HCT116 (cell line): ENCODE data around the gene RASGEF1B. TPM values are rescaled to one million over a fixed set of nuclear protein-coding genes. Genes with fewer than 3 reads are reported as not detected.

Experiments
- ATAC-seq: fragments of 200-7000 bp; cut with Tn5 transposase; 2 replicates; pipeline ENCODE4 v1.9.1; 2020; ENCODE audit warnings: mild to moderate bottlenecking, moderate library complexity
- BruUV-seq: library from RNA; stranded (reverse); fragments of 400-500 nt; replicated peaks from 2 replicates; lab custom pipeline; 2021; lab: Mats Ljungman, UMichigan
- CTCF ChIA-PET: fragments of 300-600 bp; sonication (Branson Sonifier 250); formaldehyde crosslinking; loops from one replicate; lab custom pipeline; 2021; ENCODE audit warnings: antibody characterized with exemption; lab: Charles Lee
- POLR2A ChIA-PET: fragments of 300-600, 350-600 bp; sonication (Branson Sonifier 250); formaldehyde crosslinking; loops from one replicate; lab custom pipeline; 2021; ENCODE audit warnings: antibody characterized with exemption; lab: Charles Lee
- RAD21 ChIA-PET, 2 experiments: fragments of 300-600 bp; sonication (Branson Sonifier 250); formaldehyde crosslinking; loops; one replicate each; lab custom pipeline; 2023; ENCODE audit warnings: low total read pairs in 2 of 2; ENCODE audit not compliant: uncharacterized antibody in 2 of 2, unreplicated experiment in 2 of 2, low non-redundant PET in 1 of 2; lab: Charles Lee
- DNase-seq: peaks from one replicate; pipeline ENCODE4 v3.0.0-alpha.2; 2010; ENCODE audit warnings: low read depth, low spot score
- H2AFZ ChIP-seq: fragments of 200-600 bp; shearing (Covaris generic), sonication (generic); 2 replicates; pipeline ENCODE4 v1.6.1; 2017; ENCODE audit warnings: low read depth, mixed run types, mixed read lengths, antibody characterized with exemption, low read length; ENCODE audit not compliant: poor library complexity, severe bottlenecking
- H3K27ac ChIP-seq: 2 replicates; pipeline ENCODE4 v1.5.1; 2012; ENCODE audit warnings: low read depth, low read length
- H3K27me3 ChIP-seq: fragments of 200-600 bp; sonication (generic); 2 replicates; pipeline ENCODE4 v1.6.1; 2016; ENCODE audit warnings: mixed run types, low read length, mixed read lengths; ENCODE audit not compliant: insufficient read depth
- H3K36me3 ChIP-seq, 2 experiments: fragments of 200-500 bp in 1 of 2; fragments of 200-600 bp in 1 of 2; sonication (Bioruptor generic) in 1 of 2; sonication (generic) in 1 of 2; 2 replicates each; pipeline versions ENCODE4 v1.5.1 to v1.6.1; 2014 to 2016; ENCODE audit warnings: low read length in 2 of 2, inconsistent platforms in 1 of 2, mixed read lengths in 1 of 2, mixed run types in 1 of 2; ENCODE audit not compliant: insufficient read depth in 2 of 2, control insufficient read depth in 1 of 2
- H3K4me1 ChIP-seq, 2 experiments: fragments of 200-600 bp in 1 of 2; sonication (generic) in 1 of 2; 2 replicates each; pipeline versions ENCODE4 v1.5.1 to v1.6.1; 2012 to 2017; ENCODE audit warnings: low read length in 2 of 2, inconsistent platforms in 1 of 2, mild to moderate bottlenecking in 1 of 2, mixed read lengths in 1 of 2, mixed run types in 1 of 2, moderate library complexity in 1 of 2; ENCODE audit not compliant: insufficient read depth in 2 of 2, control insufficient read depth in 1 of 2
- H3K4me2 ChIP-seq: fragments of 200-600 bp; sonication (generic); 2 replicates; pipeline ENCODE4 v1.6.1; 2017; ENCODE audit warnings: mixed run types, low read length, mixed read lengths
- H3K4me3 ChIP-seq, 2 experiments: fragments of 200-600 bp in 1 of 2; sonication (generic) in 1 of 2; replicated peaks in 1 of 2; 2 replicates each; pipeline ENCODE4 v1.5.1; 2011 to 2016; ENCODE audit warnings: low read length in 2 of 2, control low read depth in 1 of 2, low read depth in 1 of 2, mild to moderate bottlenecking in 1 of 2, mixed read lengths in 1 of 2, mixed run types in 1 of 2
- H3K79me2 ChIP-seq: fragments of 200-600 bp; sonication (generic); 2 replicates; pipeline ENCODE4 v1.6.1; 2017; ENCODE audit warnings: mild to moderate bottlenecking, mixed run types, low read length, moderate library complexity, mixed read lengths; ENCODE audit not compliant: insufficient read depth
- H3K9ac ChIP-seq: fragments of 200-600 bp; sonication (generic); 2 replicates; pipeline ENCODE4 v1.6.1; 2016; ENCODE audit warnings: low read length, mixed read lengths
- H3K9me2 ChIP-seq: fragments of 200-600 bp; sonication (generic), shearing (Covaris generic); 2 replicates; pipeline ENCODE4 v1.6.1; 2017; ENCODE audit warnings: mixed run types, mild to moderate bottlenecking, moderate library complexity; ENCODE audit not compliant: insufficient read depth
- H3K9me3 ChIP-seq, 2 experiments: fragments of 200-500 bp in 1 of 2; fragments of 200-600 bp in 1 of 2; sonication (Bioruptor generic) in 1 of 2; sonication (generic) in 1 of 2; 2 replicates each; pipeline ENCODE4 v1.6.1; 2014 to 2017; ENCODE audit warnings: low read length in 2 of 2, mixed read lengths in 2 of 2, inconsistent platforms in 1 of 2, low read depth in 1 of 2, mild to moderate bottlenecking in 1 of 2, mixed run types in 1 of 2, moderate library complexity in 1 of 2; ENCODE audit not compliant: control insufficient read depth in 1 of 2, insufficient read depth in 1 of 2
- H4K20me1 ChIP-seq: fragments of 200-600 bp; sonication (generic), shearing (Covaris generic); 2 replicates; pipeline ENCODE4 v1.6.1; 2017; ENCODE audit warnings: mixed run types, mild to moderate bottlenecking, moderate library complexity; ENCODE audit not compliant: insufficient read depth
- CBX3 ChIP-seq: IDR thresholded peaks from 2 replicates; pipeline ENCODE4 v1.6.1; 2012; ENCODE audit warnings: low read depth
- CEBPB ChIP-seq: IDR thresholded peaks from 2 replicates; pipeline ENCODE4 v1.6.1; 2012; ENCODE audit warnings: low read depth
- CTCF ChIP-seq, 3 experiments: fragments of 200-600 bp in 1 of 3; sonication (generic) in 1 of 3; IDR thresholded peaks in 2 of 3; conservative IDR thresholded peaks in 1 of 3; 2 replicates each; pipeline ENCODE4 v1.5.1; 2012 to 2017; ENCODE audit warnings: low read depth in 2 of 3, low read length in 2 of 3, antibody characterized with exemption in 1 of 3, borderline replicate concordance in 1 of 3, control low read depth in 1 of 3, mild to moderate bottlenecking in 1 of 3, mixed read lengths in 1 of 3, mixed run types in 1 of 3, moderate library complexity in 1 of 3; ENCODE audit not compliant: insufficient read depth in 1 of 3
- EGR1 ChIP-seq: IDR thresholded peaks from 2 replicates; pipeline ENCODE4 v1.6.1; 2012; ENCODE audit warnings: low read depth
- EZH2 ChIP-seq: fragments of 200-600 bp; sonication (generic); IDR thresholded peaks from 2 replicates; pipeline ENCODE4 v1.6.1; 2017; ENCODE audit warnings: antibody characterized with exemption, mixed run types
- EZH2phosphoT487 ChIP-seq: fragments of 200-600 bp; IDR thresholded peaks from 2 replicates; pipeline ENCODE4 v1.6.1; 2018; ENCODE audit warnings: antibody characterized with exemption, borderline replicate concordance
- FOSL1 ChIP-seq: IDR thresholded peaks from 2 replicates; pipeline ENCODE4 v1.6.1; 2012; ENCODE audit warnings: low read depth
- JUND ChIP-seq: IDR thresholded peaks from 2 replicates; pipeline ENCODE4 v1.6.1; 2012
- POLR2A ChIP-seq: IDR thresholded peaks from 2 replicates; pipeline ENCODE4 v1.7.0; 2011; ENCODE audit warnings: borderline replicate concordance; ENCODE audit not compliant: insufficient read depth, insufficient read length; ENCODE audit errors: extremely low read depth
- POLR2AphosphoS5 ChIP-seq: IDR thresholded peaks from 2 replicates; pipeline ENCODE4 v1.6.1; 2011; ENCODE audit warnings: mild to moderate bottlenecking, low read depth, low read length, moderate library complexity
- RAD21 ChIP-seq: IDR thresholded peaks from 2 replicates; pipeline ENCODE4 v1.6.1; 2012; ENCODE audit warnings: low read depth, mild to moderate bottlenecking
- SP1 ChIP-seq: IDR thresholded peaks from 2 replicates; pipeline ENCODE4 v1.6.1; 2012; ENCODE audit warnings: low read depth
- SRF ChIP-seq: IDR thresholded peaks from 2 replicates; pipeline ENCODE4 v1.6.1; 2012; ENCODE audit warnings: low read depth
- YY1 ChIP-seq: IDR thresholded peaks from 2 replicates; pipeline ENCODE4 v1.6.1; 2011; ENCODE audit warnings: low read length, low read depth, moderate library complexity, mild to moderate bottlenecking; ENCODE audit not compliant: insufficient replicate concordance; ENCODE audit errors: extremely low read depth
- ZBTB33 ChIP-seq: IDR thresholded peaks from 2 replicates; pipeline ENCODE4 v1.6.1; 2011; ENCODE audit warnings: mild to moderate bottlenecking, low read length, moderate library complexity; ENCODE audit not compliant: insufficient replicate concordance; ENCODE audit errors: extremely low read depth
- ZFX ChIP-seq: fragments of 450-650 bp; IDR thresholded peaks from 2 replicates; pipeline ENCODE4 v1.6.1; 2017
- ZNF274 ChIP-seq: fragments of 200-500 bp; sonication (Bioruptor generic); IDR thresholded peaks from 2 replicates; pipeline ENCODE4 v1.6.1; 2014; ENCODE audit warnings: mild to moderate bottlenecking, low read depth, low read length, inconsistent platforms
- intact Hi-C: fragments of 100-400 bp; cut with micrococcal nuclease; formaldehyde crosslinking; loops from 2 replicates; pipeline ENCODE4 v1.10.0; 2022
- total RNA-seq: library from RNA; stranded (reverse); gene quantifications from one replicate; pipeline ENCODE4 v1.2.1, GENCODE V29; 2021; ENCODE audit not compliant: unreplicated experiment
- TF ChIP-seq, protein P1 (sequence below): IDR thresholded peaks from 2 replicates; pipeline ENCODE4 v1.6.1; 2012
- TF ChIP-seq, protein P2 (sequence below): IDR thresholded peaks from 2 replicates; pipeline ENCODE4 v1.6.1; 2012
- TF ChIP-seq, protein P3 (sequence below): IDR thresholded peaks from 2 replicates; pipeline ENCODE4 v1.6.1; 2012; ENCODE audit warnings: low read depth

Gene RASGEF1B
- total RNA-seq, 1 experiment from 2014 or later = 0.25 TPM

- intact Hi-C loops = no loop called here
- Histone ChIP-seq H3K79me2 (no peaks in the 10 kb centered on the region), H3K9me3 (no peaks in the 10 kb centered on the region), H4K20me1 (no peaks in the 10 kb centered on the region), H2AFZ (no peak overlapping the region), H3K4me1 (no peaks in the 10 kb centered on the region), H3K36me3 (no peaks in the 10 kb centered on the region), H3K4me2 (no peak overlapping the region), H3K4me3 (no peak overlapping the region), H3K27me3 (peaks cover 31% of the 10 kb centered on the region), H3K9me2 (no peaks in the 10 kb centered on the region), H3K27ac (no peak overlapping the region), H3K9ac (no peak overlapping the region)
- CTCF ChIA-PET = interaction anchor here (1.8 kb wide), 1 partner anchor 15 kb away, joined by 4 read pairs; no protein-coding TSS in a partner anchor
- BruUV-seq = no TSS peak
- no peak for DNase-seq
- TF ChIP-seq CBX3 (no peak), JUND (no peak), YY1 (no peak), RAD21 (no peak), SRF (no peak), POLR2AphosphoS5 (no peak), SP1 (no peak), POLR2A (no peak), ZFX (no peak), ZBTB33 (no peak), FOSL1 (no peak), EGR1 (no peak), EZH2phosphoT487 (no peak), CTCF (IDR thresholded peaks at IDR 0.05 in 2 of 3, conservative IDR thresholded peaks at IDR 0.05 in 1 of 3; ENCODE audit: borderline replicate concordance in 1 of 3, insufficient read depth in 1 of 3, low read depth in 2 of 3, low read length in 2 of 3) (no peak), EZH2 (no peak), CEBPB (no peak), ZNF274 (no peak)
- TF ChIP-seq, protein P1, sequence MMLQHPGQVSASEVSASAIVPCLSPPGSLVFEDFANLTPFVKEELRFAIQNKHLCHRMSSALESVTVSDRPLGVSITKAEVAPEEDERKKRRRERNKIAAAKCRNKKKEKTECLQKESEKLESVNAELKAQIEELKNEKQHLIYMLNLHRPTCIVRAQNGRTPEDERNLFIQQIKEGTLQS = no peak
- TF ChIP-seq, protein P2, sequence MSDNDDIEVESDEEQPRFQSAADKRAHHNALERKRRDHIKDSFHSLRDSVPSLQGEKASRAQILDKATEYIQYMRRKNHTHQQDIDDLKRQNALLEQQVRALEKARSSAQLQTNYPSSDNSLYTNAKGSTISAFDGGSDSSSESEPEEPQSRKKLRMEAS = no peak
- TF ChIP-seq, protein P3, sequence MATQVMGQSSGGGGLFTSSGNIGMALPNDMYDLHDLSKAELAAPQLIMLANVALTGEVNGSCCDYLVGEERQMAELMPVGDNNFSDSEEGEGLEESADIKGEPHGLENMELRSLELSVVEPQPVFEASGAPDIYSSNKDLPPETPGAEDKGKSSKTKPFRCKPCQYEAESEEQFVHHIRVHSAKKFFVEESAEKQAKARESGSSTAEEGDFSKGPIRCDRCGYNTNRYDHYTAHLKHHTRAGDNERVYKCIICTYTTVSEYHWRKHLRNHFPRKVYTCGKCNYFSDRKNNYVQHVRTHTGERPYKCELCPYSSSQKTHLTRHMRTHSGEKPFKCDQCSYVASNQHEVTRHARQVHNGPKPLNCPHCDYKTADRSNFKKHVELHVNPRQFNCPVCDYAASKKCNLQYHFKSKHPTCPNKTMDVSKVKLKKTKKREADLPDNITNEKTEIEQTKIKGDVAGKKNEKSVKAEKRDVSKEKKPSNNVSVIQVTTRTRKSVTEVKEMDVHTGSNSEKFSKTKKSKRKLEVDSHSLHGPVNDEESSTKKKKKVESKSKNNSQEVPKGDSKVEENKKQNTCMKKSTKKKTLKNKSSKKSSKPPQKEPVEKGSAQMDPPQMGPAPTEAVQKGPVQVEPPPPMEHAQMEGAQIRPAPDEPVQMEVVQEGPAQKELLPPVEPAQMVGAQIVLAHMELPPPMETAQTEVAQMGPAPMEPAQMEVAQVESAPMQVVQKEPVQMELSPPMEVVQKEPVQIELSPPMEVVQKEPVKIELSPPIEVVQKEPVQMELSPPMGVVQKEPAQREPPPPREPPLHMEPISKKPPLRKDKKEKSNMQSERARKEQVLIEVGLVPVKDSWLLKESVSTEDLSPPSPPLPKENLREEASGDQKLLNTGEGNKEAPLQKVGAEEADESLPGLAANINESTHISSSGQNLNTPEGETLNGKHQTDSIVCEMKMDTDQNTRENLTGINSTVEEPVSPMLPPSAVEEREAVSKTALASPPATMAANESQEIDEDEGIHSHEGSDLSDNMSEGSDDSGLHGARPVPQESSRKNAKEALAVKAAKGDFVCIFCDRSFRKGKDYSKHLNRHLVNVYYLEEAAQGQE = no peak
- RAD21 ChIA-PET = no interaction called here
- POLR2A ChIA-PET = no interaction called here
- no peak for ATAC-seq
These were observed 10.6 kb upstream of the RASGEF1B start for GRCh38 chr4:81482326-81482725.
